HG03575 (cell line): ENCODE measurements around the gene RPRD1A.
"Not testable (repeated sequence)": the region's sequence is repeated elsewhere in the genome, so short reads cannot be mapped to it uniquely, and the experiment has no call there.

Source experiments
- ATAC-seq: cut with Tn5 transposase; IDR thresholded peaks from one replicate; pipeline ENCODE4 v1.9.1; 2021; ENCODE audit not compliant: unreplicated experiment, insufficient number of reproducible peaks, low FRiP score; ENCODE audit errors: extremely low read depth

RPRD1A gene

GRCh38 chr18:36067055-36067957 lies at the start of gene RPRD1A:
RPRD1A (minus strand) TSS chr18:36067559; CDS start chr18:36067404, 155 bp downstream.
- peak; percentile 72 for ATAC-seq

GRCh38 chr18:36116771-36117170 lies 49.4 kb upstream of the RPRD1A start:
- not testable (repeated sequence) for ATAC-seq

- ATAC-seq, result no peak
Observed at GRCh38 chr18:36114738-36115137, 47.4 kb upstream of the RPRD1A start.

- no peak for ATAC-seq
Observed at GRCh38 chr18:36114251-36114650, 46.9 kb upstream of the RPRD1A start.

- no peak for ATAC-seq
Observed at GRCh38 chr18:36112302-36112701, 44.9 kb upstream of the RPRD1A start.

- no peak for ATAC-seq
Observed at GRCh38 chr18:36109737-36110136, 42.4 kb upstream of the RPRD1A start.

GRCh38 chr18:36108601-36109000 lies 41.2 kb upstream of the RPRD1A start:
- ATAC-seq, result no peak

- ATAC-seq, result no peak
Observed at GRCh38 chr18:36108196-36108595, 40.8 kb upstream of the RPRD1A start.

- ATAC-seq, result no peak
Observed at GRCh38 chr18:36107477-36107876, 40.1 kb upstream of the RPRD1A start.

GRCh38 chr18:36104749-36105148 lies 37.4 kb upstream of the RPRD1A start:
- no peak for ATAC-seq

GRCh38 chr18:36101943-36102342 lies 34.6 kb upstream of the RPRD1A start:
- no peak for ATAC-seq

GRCh38 chr18:36099311-36099710 lies 32.0 kb upstream of the RPRD1A start:
- no peak for ATAC-seq

- ATAC-seq, result no peak
Observed at GRCh38 chr18:36096955-36097354, 29.6 kb upstream of the RPRD1A start.

- no peak for ATAC-seq
Observed at GRCh38 chr18:36095936-36096519, 28.7 kb upstream of the RPRD1A start.

GRCh38 chr18:36094431-36094830 lies 27.1 kb upstream of the RPRD1A start:
- no peak for ATAC-seq

GRCh38 chr18:36092116-36092515 lies 24.8 kb upstream of the RPRD1A start:
- not testable (repeated sequence) for ATAC-seq

GRCh38 chr18:36089001-36089400 lies 21.6 kb upstream of the RPRD1A start:
- ATAC-seq, result no peak

- no peak for ATAC-seq
Observed at GRCh38 chr18:36088256-36088655, 20.9 kb upstream of the RPRD1A start.

- no peak for ATAC-seq
Observed at GRCh38 chr18:36086186-36086585, 18.8 kb upstream of the RPRD1A start.

GRCh38 chr18:36085195-36085594 lies 17.8 kb upstream of the RPRD1A start:
- ATAC-seq, result no peak
